ENCODE results near the gene CPSF7.
"Not testable (repeated sequence)": the region's sequence is repeated elsewhere in the genome, so short reads cannot be mapped to it uniquely, and the experiment has no call there.

Gene CPSF7

GRCh38 chr11:61472868-61473267 is 43.1 kb upstream of the CPSF7 start:
- Histone ChIP-seq H3K18ac (ENCODE audit: low read depth in 1 of 2, low read length in 2 of 2) (no peak overlapping the region), H3K9ac (ENCODE audit: low read length) (peak overlapping the region; percentile 89), H2BK15ac (ENCODE audit: low read depth, poor library complexity, severe bottlenecking) (no peak overlapping the region), H2AK5ac (ENCODE audit: low read length, severe bottlenecking) (no peak overlapping the region), H3K36me3 (ENCODE audit: control insufficient read depth in 1 of 2, insufficient read depth in 2 of 2, low read depth in 1 of 2, low read length in 2 of 2) (peaks cover 10 to 15% of the 10 kb centered on the region in 2 experiments), H3K4me3 (ENCODE audit: insufficient read depth in 1 of 2, low read depth in 1 of 2, low read length in 2 of 2) (peak overlapping the region in 1 of 2 experiments; percentile 17), H2AFZ (ENCODE audit: low read depth, low read length) (no peak overlapping the region), H4K91ac (ENCODE audit: low read length) (no peak overlapping the region), H3K27me3 (ENCODE audit: control insufficient read depth in 1 of 2, insufficient read depth in 1 of 2, low read length in 2 of 2) (peaks cover under 1% of the 10 kb centered on the region in 2 experiments), H3K4me1 (ENCODE audit: control insufficient read depth, insufficient read depth, low read depth, low read length) (no peaks in the 10 kb centered on the region), H3K4ac (ENCODE audit: low read depth in 1 of 2, low read length in 2 of 2) (no peak overlapping the region), H3K79me1 (replicated peaks; ENCODE audit: low read length, poor library complexity, severe bottlenecking) (no peaks in the 10 kb centered on the region), H2BK12ac (ENCODE audit: low read length in 2 of 2) (no peak overlapping the region), H2BK5ac (ENCODE audit: low read depth, low read length, poor library complexity, severe bottlenecking) (no peak overlapping the region), H4K8ac (ENCODE audit: low read length) (no peak overlapping the region), H3K14ac (ENCODE audit: low read length in 2 of 2) (no peak overlapping the region), H3K23ac (ENCODE audit: low read length in 2 of 2) (no peak overlapping the region), H3K27ac (ENCODE audit: low read length, poor library complexity, severe bottlenecking) (no peak overlapping the region), H3K9me3 (ENCODE audit: control insufficient read depth, low read length) (no peaks in the 10 kb centered on the region), H2BK120ac (ENCODE audit: low read depth, low read length) (no peak overlapping the region), H3K4me2 (ENCODE audit: low read length, poor library complexity, severe bottlenecking) (no peak overlapping the region)
- 89% methylated on average over 5 of the region's 5 CpGs for WGBS
- DNase-seq: no peak

GRCh38 chr11:61472282-61472681 is 42.5 kb upstream of the CPSF7 start:
- Histone ChIP-seq H3K4me2 (ENCODE audit: low read length, poor library complexity, severe bottlenecking) (no peak overlapping the region), H3K4me1 (ENCODE audit: control insufficient read depth, insufficient read depth, low read depth, low read length) (no peaks in the 10 kb centered on the region), H3K4me3 (ENCODE audit: insufficient read depth in 1 of 2, low read depth in 1 of 2, low read length in 2 of 2) (peak overlapping the region in 1 of 2 experiments; percentile 23), H4K8ac (ENCODE audit: low read length) (no peak overlapping the region), H2BK120ac (ENCODE audit: low read depth, low read length) (no peak overlapping the region), H3K9me3 (ENCODE audit: control insufficient read depth, low read length) (no peaks in the 10 kb centered on the region), H2AFZ (ENCODE audit: low read depth, low read length) (no peak overlapping the region), H2BK12ac (ENCODE audit: low read length in 2 of 2) (no peak overlapping the region), H2AK5ac (ENCODE audit: low read length, severe bottlenecking) (no peak overlapping the region), H4K91ac (ENCODE audit: low read length) (no peak overlapping the region), H3K23ac (ENCODE audit: low read length in 2 of 2) (no peak overlapping the region), H2BK15ac (ENCODE audit: low read depth, poor library complexity, severe bottlenecking) (no peak overlapping the region), H3K4ac (ENCODE audit: low read depth in 1 of 2, low read length in 2 of 2) (no peak overlapping the region), H2BK5ac (ENCODE audit: low read depth, low read length, poor library complexity, severe bottlenecking) (no peak overlapping the region), H3K27ac (ENCODE audit: low read length, poor library complexity, severe bottlenecking) (no peak overlapping the region), H3K14ac (ENCODE audit: low read length in 2 of 2) (no peak overlapping the region), H3K18ac (ENCODE audit: low read depth in 1 of 2, low read length in 2 of 2) (no peak overlapping the region), H3K36me3 (ENCODE audit: control insufficient read depth in 1 of 2, insufficient read depth in 2 of 2, low read depth in 1 of 2, low read length in 2 of 2) (peaks cover 14 to 15% of the 10 kb centered on the region in 2 experiments), H3K79me1 (replicated peaks; ENCODE audit: low read length, poor library complexity, severe bottlenecking) (no peaks in the 10 kb centered on the region), H3K9ac (ENCODE audit: low read length) (peak overlapping the region; percentile 89), H3K27me3 (ENCODE audit: control insufficient read depth in 1 of 2, insufficient read depth in 1 of 2, low read length in 2 of 2) (no peaks in the 10 kb centered on the region)
- WGBS: 95% methylated on average over 5 of the region's 5 CpGs
- no peak for DNase-seq

GRCh38 chr11:61468002-61468401 is 38.2 kb upstream of the CPSF7 start:
- Histone ChIP-seq H2BK12ac (ENCODE audit: low read length in 2 of 2) (no peak overlapping the region), H3K36me3 (ENCODE audit: control insufficient read depth in 1 of 2, insufficient read depth in 2 of 2, low read depth in 1 of 2, low read length in 2 of 2) (peaks cover 14 to 28% of the 10 kb centered on the region in 2 experiments), H2BK15ac (ENCODE audit: low read depth, poor library complexity, severe bottlenecking) (no peak overlapping the region), H3K14ac (ENCODE audit: low read length in 2 of 2) (no peak overlapping the region), H4K8ac (ENCODE audit: low read length) (no peak overlapping the region), H3K79me1 (replicated peaks; ENCODE audit: low read length, poor library complexity, severe bottlenecking) (peaks cover 7% of the 10 kb centered on the region), H2BK120ac (ENCODE audit: low read depth, low read length) (no peak overlapping the region), H3K4ac (ENCODE audit: low read depth in 1 of 2, low read length in 2 of 2) (no peak overlapping the region), H2BK5ac (ENCODE audit: low read depth, low read length, poor library complexity, severe bottlenecking) (no peak overlapping the region), H3K27me3 (ENCODE audit: control insufficient read depth in 1 of 2, insufficient read depth in 1 of 2, low read length in 2 of 2) (no peaks in the 10 kb centered on the region), H3K9ac (ENCODE audit: low read length) (no peak overlapping the region), H3K4me3 (ENCODE audit: insufficient read depth in 1 of 2, low read depth in 1 of 2, low read length in 2 of 2) (no peak overlapping the region), H3K23ac (ENCODE audit: low read length in 2 of 2) (no peak overlapping the region), H3K27ac (ENCODE audit: low read length, poor library complexity, severe bottlenecking) (no peak overlapping the region), H3K18ac (ENCODE audit: low read depth in 1 of 2, low read length in 2 of 2) (no peak overlapping the region), H4K91ac (ENCODE audit: low read length) (no peak overlapping the region), H3K4me1 (ENCODE audit: control insufficient read depth, insufficient read depth, low read depth, low read length) (no peaks in the 10 kb centered on the region), H2AK5ac (ENCODE audit: low read length, severe bottlenecking) (no peak overlapping the region), H3K4me2 (ENCODE audit: low read length, poor library complexity, severe bottlenecking) (no peak overlapping the region), H3K9me3 (ENCODE audit: control insufficient read depth, low read length) (no peaks in the 10 kb centered on the region), H2AFZ (ENCODE audit: low read depth, low read length) (no peak overlapping the region)
- 68% methylated on average over 7 of the region's 7 CpGs for WGBS
- DNase-seq: no peak

- H3K27ac ChIP-seq (ENCODE audit: low read length, poor library complexity, severe bottlenecking); H3K18ac ChIP-seq (ENCODE audit: low read depth in 1 of 2, low read length in 2 of 2); H3K4me2 ChIP-seq (ENCODE audit: low read length, poor library complexity, severe bottlenecking); H3K14ac ChIP-seq (ENCODE audit: low read length in 2 of 2); H3K9ac ChIP-seq (ENCODE audit: low read length); DNase-seq; H4K8ac ChIP-seq (ENCODE audit: low read length); H3K4ac ChIP-seq (ENCODE audit: low read depth in 1 of 2, low read length in 2 of 2); H2BK120ac ChIP-seq (ENCODE audit: low read depth, low read length); H2AK5ac ChIP-seq (ENCODE audit: low read length, severe bottlenecking); H3K9me3 ChIP-seq (ENCODE audit: control insufficient read depth, low read length); H2BK15ac ChIP-seq (ENCODE audit: low read depth, poor library complexity, severe bottlenecking); H3K4me1 ChIP-seq (ENCODE audit: control insufficient read depth, insufficient read depth, low read depth, low read length); H3K27me3 ChIP-seq (ENCODE audit: control insufficient read depth in 1 of 2, insufficient read depth in 1 of 2, low read length in 2 of 2); H3K79me1 ChIP-seq (replicated peaks; ENCODE audit: low read length, poor library complexity, severe bottlenecking); H2AFZ ChIP-seq (ENCODE audit: low read depth, low read length); H4K91ac ChIP-seq (ENCODE audit: low read length); H3K4me3 ChIP-seq (ENCODE audit: insufficient read depth in 1 of 2, low read depth in 1 of 2, low read length in 2 of 2); H2BK5ac ChIP-seq (ENCODE audit: low read depth, low read length, poor library complexity, severe bottlenecking); H3K23ac ChIP-seq (ENCODE audit: low read length in 2 of 2); H2BK12ac ChIP-seq (ENCODE audit: low read length in 2 of 2): not testable (repeated sequence)
- peaks cover 14 to 30% of the 10 kb centered on the region in 2 experiments for H3K36me3 ChIP-seq (ENCODE audit: control insufficient read depth in 1 of 2, insufficient read depth in 2 of 2, low read depth in 1 of 2, low read length in 2 of 2)
- WGBS: 83% methylated on average over 6 of the region's 6 CpGs
Observed at GRCh38 chr11:61467602-61468001, 37.8 kb upstream of the CPSF7 start.

Data from mesenchymal stem cell (in vitro differentiated cells and primary cell).